Measurements from ENCODE around the gene ZNF396. TPM values are rescaled to one million over a fixed set of nuclear protein-coding genes. Genes with fewer than 3 reads are reported as not detected.

ZNF396 gene
- total and polyA plus RNA-seq, 2 donors from 2014 or later: 4.7 to 6.5 TPM

- no peak for FAIRE-seq
- intact Hi-C loops (cut with DNase I): no loop called here
- no peak overlapping the region for H3K9ac ChIP-seq (ENCODE audit: low read length in 3 of 3)
Measured at GRCh38 chr18:35383136-35383535, 6.0 kb upstream of the ZNF396 start.

GRCh38 chr18:35379421-35379820 is 2.3 kb upstream of the ZNF396 start:
- Histone ChIP-seq H3K36me3 (ENCODE audit: control insufficient read depth in 2 of 3, insufficient read depth in 3 of 3, low read length in 3 of 3) (no peaks in the 10 kb centered on the region), H3K27me3 (ENCODE audit: control insufficient read depth, insufficient read depth, low read length) (no peaks in the 10 kb centered on the region), H3K27ac (ENCODE audit: low read depth in 2 of 2, low read length in 2 of 2) (no peak overlapping the region), H3K4me1 (ENCODE audit: control insufficient read depth in 2 of 3, insufficient read depth in 2 of 3, low read depth in 1 of 3, low read length in 3 of 3) (peaks cover 0 to 3% (median 0%) of the 10 kb centered on the region in 3 donors), H3K9ac (ENCODE audit: low read length in 3 of 3) (no peak overlapping the region), H3K9me3 (ENCODE audit: control insufficient read depth in 2 of 3, insufficient read depth in 1 of 3, low read length in 3 of 3) (no peaks in the 10 kb centered on the region), H3K4me3 (ENCODE audit: low read length in 3 of 3) (no peak overlapping the region)
- no peak for TF ChIP-seq CTCF (IDR thresholded peaks at IDR 0.05; ENCODE audit: borderline replicate concordance, extremely low read depth, insufficient read depth)
- FAIRE-seq (no peak), DNase-seq (no peak)
- intact Hi-C loops (cut with DNase I): no loop called here

More at GRCh38 chr18:35383136-35383535, 6.0 kb upstream of the ZNF396 start:
- H3K36me3 ChIP-seq (ENCODE audit: control insufficient read depth in 2 of 3, insufficient read depth in 3 of 3, low read length in 3 of 3): no peaks in the 10 kb centered on the region
- H3K4me3 ChIP-seq (ENCODE audit: low read length in 3 of 3): no peak overlapping the region
- peaks cover 0 to 6% (median 0%) of the 10 kb centered on the region in 3 donors for H3K4me1 ChIP-seq (ENCODE audit: control insufficient read depth in 2 of 3, insufficient read depth in 2 of 3, low read depth in 1 of 3, low read length in 3 of 3)
- H3K9me3 ChIP-seq (ENCODE audit: control insufficient read depth in 2 of 3, insufficient read depth in 1 of 3, low read length in 3 of 3): no peaks in the 10 kb centered on the region
- no peaks in the 10 kb centered on the region for H3K27me3 ChIP-seq (ENCODE audit: control insufficient read depth, insufficient read depth, low read length)
- no peak overlapping the region for H3K27ac ChIP-seq (ENCODE audit: low read depth in 2 of 2, low read length in 2 of 2)
- DNase-seq: no peak
- no peak for TF ChIP-seq CTCF (IDR thresholded peaks at IDR 0.05; ENCODE audit: borderline replicate concordance, extremely low read depth, insufficient read depth)

- no peak for FAIRE-seq
- peaks cover 0 to 3% (median 0%) of the 10 kb centered on the region in 3 donors for H3K4me1 ChIP-seq (ENCODE audit: control insufficient read depth in 2 of 3, insufficient read depth in 2 of 3, low read depth in 1 of 3, low read length in 3 of 3)
- H3K9me3 ChIP-seq (ENCODE audit: control insufficient read depth in 2 of 3, insufficient read depth in 1 of 3, low read length in 3 of 3): no peaks in the 10 kb centered on the region
- no peak overlapping the region for H3K27ac ChIP-seq (ENCODE audit: low read depth in 2 of 2, low read length in 2 of 2)
- H3K27me3 ChIP-seq (ENCODE audit: control insufficient read depth, insufficient read depth, low read length): no peaks in the 10 kb centered on the region
- no peak overlapping the region for H3K4me3 ChIP-seq (ENCODE audit: low read length in 3 of 3)
- intact Hi-C loops (cut with DNase I): no loop called here
- no peak for DNase-seq
- no peak for TF ChIP-seq CTCF (IDR thresholded peaks at IDR 0.05; ENCODE audit: borderline replicate concordance, extremely low read depth, insufficient read depth)
- no peak overlapping the region for H3K9ac ChIP-seq (ENCODE audit: low read length in 3 of 3)
- no peaks in the 10 kb centered on the region for H3K36me3 ChIP-seq (ENCODE audit: control insufficient read depth in 2 of 3, insufficient read depth in 3 of 3, low read length in 3 of 3)
Measured at GRCh38 chr18:35378574-35378896, 1.4 kb upstream of the ZNF396 start.
